HG02870 (cell line): Measurements from ENCODE around the gene ERP44.
"Not testable (repeated sequence)": the region's sequence is repeated elsewhere in the genome, so short reads cannot be mapped to it uniquely, and the experiment has no call there.

Source experiments
- ATAC-seq: cut with Tn5 transposase; IDR thresholded peaks from one replicate; pipeline ENCODE4 v1.9.1; 2021; ENCODE audit warnings: mild to moderate bottlenecking, moderate library complexity; ENCODE audit not compliant: unreplicated experiment

The ERP44 gene

DNA sequence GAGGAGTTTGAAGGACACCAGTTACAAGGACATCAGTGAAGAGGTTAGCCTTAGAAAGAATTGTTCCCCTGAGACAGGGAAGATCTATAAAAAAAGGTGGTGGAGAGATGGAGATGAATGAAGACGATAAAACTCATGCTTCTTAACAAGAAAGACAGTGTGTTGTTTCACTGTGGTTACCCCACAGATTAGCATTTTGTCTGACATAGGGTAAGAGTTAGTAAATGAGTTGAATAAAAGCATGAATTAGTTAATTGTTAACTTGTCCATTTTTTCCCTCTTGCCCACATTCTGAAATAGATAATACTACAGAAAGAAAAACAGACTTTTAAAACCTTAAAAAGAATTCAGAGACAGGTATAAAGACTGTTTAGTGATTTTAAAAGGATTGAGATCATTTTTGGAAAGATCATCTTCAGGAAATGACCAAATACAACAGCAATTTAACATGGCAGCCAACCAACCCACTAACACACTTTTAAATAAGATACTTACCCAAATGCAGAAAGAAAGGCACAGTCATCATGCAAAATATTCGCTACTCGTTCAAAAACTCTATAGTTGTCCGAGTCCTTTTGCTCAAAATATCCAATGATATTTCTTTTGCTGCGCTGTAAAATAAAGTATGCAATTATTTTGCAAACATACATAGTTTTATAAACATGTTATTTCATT lies 78.5 kb downstream of the ERP44 start:
- no peak for ATAC-seq

DNA sequence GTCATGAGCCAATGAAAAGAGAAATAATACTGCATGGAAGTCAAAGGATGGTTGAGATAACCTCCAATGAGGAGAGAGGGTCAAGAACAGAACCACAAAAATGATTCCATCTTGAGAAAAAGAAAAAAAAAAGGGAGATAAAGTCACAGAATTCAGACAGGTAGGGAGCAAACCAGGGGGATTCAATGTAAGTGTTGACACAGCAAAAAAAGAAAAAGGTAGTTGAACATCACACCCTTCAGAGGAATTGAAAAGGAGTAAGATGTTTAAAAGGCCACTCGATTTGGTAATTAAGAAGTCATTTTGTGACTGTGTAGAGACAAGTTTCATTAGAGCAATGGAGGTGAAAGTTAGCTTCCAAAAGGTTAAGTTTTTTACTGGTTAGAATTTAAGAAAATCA lies 79.3 kb downstream of the ERP44 start:
- ATAC-seq: no peak

DNA sequence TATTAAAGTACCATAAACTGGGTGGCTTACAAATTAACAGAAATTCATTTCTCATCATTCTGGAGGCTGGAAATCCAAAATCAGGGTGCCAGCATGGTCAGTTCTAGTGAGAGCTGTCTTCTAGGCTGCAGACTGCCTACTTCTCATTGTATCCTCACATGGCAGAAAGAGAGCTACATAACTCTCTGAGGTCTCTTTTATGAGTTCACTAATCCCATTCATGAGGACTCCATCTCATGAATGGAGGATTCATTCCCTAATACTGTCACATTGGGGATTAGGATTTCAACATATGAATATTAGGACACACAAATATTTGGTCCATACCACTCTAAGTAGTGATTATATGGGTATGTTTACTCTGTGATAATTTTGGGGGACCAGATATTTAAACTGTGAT lies 84.0 kb downstream of the ERP44 start:
- no peak for ATAC-seq

DNA sequence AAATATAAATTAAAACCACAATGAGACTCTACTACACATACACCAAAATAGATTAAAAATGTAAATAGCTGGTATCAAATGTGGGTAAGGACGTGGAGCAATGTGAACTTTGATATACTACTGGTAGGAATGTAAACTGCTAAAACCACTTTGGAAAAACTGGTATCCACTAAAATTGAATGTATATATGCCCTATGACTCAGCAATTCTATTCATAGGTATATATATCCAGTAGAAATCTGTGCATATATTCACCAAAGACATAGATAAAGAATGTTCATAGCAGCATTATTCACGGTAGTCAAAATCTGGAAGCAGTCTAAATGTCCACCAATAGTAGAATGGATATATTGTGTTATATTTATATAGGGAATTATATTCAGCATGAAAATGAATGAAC lies 85.2 kb downstream of the ERP44 start:
- ATAC-seq: no peak

DNA sequence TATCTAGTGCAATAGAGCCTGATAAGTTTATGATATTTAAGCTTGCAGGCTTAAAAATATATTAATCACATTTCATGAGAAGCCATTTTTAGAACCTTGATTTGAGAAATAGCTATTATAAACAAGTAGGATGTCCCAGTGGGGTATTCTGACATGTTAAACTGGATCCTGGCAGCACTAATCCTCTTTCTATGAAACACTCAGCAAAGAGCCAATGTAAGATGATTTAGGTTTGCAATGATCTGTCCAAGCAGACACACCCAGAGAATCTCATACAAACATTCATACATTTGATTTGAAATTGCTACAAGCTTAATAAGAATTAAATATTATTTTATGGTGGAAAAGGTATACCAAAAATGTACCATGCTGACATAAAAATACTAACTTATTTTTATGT lies 86.5 kb downstream of the ERP44 start:
- no peak for ATAC-seq

DNA sequence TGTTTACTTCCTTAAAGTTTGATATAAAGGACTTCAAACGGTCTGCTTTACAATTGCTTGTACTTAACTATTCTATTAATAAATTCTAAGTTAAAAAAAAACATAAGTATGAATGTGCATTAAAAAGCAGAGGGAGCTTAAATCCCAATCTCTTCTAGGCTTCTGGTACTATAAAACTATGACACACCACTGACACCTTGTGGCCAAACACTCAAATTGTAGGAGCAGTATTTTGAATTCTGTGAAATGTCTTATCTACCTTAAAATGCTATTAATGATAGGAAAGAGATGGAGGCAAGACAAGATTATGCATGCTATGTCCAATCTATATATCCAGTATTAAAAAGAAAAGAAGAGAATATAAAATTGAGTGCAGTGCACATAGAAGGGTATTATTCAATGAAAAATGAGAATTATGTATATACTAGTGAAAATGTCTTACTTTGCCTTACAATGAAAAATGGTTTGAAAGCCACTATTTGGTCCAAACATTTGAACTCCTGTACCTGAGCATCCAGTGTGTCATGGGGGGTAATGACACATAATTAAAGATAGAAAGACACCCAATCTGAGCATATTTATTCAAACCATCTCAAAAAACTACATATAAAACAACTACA lies 87.6 kb downstream of the ERP44 start:
- no peak for ATAC-seq

DNA sequence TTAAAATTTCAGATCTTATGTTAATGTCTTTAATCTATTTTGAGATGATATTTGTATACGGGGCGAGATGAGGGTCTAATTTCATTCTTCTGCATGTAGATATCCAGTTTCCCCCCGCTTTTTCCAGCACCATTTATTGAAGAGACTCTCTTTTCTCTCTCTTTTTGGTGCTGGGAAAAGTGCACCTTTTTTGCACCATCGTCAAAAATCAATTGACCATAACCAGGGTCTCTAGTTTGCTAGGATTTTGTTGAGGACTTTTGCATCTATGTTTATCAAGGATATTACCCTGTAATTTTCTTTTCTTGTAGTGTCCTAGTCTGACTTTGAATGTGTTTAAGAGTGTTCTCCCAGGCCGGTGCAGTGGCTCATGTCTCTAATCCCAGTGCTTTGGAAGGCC lies 99.0 kb downstream of the ERP44 start:
- ATAC-seq: no peak

DNA sequence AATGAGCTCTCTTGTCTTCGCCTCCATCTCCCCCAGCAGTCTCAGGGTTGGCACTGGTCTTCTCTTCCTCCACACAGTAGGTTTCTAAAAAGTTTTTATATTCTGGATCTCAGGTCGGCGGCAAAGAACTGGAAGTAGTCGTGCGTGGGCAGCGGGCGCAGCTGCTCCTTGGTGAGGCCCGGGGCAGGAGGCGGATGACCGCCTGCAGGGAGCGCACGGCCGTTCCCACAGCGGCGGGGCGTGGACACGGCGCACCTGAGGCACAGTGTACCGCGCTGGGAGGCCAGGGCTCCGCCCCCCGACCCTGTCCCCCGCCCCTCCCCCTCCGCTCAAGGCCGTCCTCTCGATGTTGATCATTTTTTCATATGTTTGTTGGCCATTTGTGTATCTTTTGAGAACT lies 99.9 kb downstream of the ERP44 start:
- no peak for ATAC-seq

DNA sequence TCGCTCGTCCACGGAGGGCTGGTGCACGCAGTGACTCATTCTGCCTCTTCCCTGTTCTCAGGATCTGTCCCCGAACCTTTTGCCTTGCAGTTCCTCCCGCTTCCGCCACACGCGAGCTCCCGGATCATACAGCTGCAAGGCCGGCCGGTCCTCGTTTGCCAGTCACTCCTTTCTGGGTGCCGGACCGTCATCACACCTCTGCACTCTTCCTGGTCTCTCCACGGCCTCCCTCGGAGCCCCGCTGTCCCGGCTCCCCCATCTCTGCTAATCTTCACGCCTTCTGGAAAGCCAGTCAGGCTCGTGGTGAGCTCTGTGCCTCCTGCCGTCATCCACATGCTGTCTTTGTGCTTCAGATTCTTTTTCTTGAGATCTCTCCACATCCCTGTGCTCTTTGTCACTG lies 100.5 kb downstream of the ERP44 start:
- no peak for ATAC-seq

DNA sequence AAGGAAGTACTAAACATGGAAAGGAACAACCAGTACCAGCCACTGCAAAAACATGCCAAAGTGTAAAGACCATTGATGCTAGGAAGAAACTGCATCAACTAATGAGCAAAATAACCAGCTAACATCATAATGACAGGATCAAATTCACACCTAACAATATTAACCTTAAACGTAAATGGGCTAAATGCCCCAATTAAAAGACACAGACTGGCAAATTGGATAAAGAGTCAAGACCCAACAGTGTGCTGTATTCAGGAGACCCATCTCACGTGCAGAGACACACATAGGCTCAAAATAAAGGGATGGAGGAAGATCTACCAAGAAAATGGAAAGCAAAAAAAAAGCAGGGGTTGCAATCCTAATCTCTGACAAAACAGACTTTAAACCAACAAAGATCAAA lies 108.3 kb downstream of the ERP44 start:
- not testable (repeated sequence) for ATAC-seq

DNA sequence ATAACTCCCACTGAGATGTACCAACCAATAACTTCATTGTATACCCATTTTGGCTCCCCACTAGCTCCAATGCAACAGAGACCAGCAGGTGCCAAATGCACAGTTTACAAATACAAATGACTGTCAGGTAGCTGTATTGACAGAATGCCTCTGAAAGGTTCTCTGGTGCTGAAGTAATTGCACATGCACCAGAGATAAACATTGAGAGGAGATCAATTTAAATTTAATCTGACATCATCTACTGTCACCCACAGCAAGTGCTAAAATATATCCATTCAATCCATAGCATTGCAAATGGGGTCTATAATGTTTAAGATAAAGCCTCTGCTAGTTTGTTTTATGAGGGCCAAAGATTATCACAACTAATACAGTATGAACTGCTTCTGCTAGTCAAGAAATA lies 112.2 kb downstream of the ERP44 start:
- no peak for ATAC-seq

DNA sequence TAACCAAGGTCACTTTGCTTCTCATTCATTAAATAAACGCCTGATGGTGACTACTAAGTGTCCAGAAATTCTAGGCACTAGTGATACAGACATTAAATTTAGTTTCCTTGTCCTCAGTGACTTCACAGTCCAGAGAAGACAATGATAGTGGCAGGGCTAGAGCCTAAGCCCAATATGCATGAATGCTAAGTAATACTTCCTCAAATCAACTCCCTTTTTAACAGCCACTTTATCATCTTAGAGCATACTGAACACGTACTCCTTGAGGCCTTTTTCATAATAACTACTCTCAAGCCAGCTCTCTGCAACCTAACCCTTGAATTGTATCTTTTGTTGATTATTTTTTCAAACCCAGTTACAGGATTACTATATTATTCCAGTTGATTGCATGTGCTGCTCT lies 118.2 kb downstream of the ERP44 start:
- ATAC-seq: no peak

DNA sequence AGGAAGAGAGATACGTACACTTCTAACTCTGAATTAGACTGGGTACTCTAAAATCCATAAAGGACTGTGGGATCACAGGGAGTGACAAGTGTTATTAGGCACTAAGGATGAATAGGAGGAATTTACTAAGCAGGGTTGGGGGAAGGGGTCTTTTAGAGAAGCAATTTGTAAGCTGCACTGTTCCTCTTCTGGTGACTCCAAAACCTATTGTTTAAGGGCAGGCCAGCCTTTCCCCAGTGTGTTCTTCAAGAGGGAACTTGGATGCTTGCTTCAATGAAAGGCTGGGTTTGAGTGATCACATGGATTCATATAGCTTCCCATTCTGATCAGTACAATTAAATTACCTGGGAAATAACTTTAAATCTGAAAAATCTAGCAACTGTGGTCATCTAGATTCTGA lies 120.6 kb downstream of the ERP44 start:
- no peak for ATAC-seq

DNA sequence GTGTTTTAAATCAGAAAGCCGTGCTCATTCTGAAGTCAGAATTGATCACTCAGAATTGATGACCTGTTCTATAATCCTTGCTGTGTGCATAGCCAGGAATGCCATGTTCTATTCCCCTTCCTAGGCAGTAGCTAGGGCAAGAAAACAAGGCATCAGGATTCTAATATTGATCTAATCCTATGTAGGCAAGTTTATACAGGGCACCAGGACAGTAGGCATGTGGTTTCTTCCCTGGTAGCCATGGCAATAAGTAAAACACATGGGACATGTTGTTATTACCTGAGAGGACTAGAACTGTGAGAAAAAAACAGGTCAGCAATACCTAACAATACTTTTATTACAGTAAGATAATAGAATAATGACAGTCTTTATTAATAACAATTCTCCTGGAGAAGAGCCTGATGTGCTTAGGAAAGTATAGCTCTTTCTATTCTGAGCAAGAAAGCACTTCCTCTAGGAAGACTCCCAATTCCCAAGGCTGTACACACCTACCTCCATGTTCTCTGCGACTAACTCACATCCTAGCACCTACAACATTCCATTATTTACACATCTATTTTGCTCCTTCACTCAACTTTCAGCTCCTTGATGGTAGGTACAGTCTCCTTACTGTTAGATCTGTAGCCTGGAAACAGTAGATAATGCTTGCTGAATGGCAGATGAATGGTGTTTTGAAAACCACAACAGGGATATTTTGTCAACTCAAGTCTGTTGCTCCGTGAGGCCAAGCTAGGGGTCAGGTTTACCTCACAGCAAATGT lies 121.6 kb downstream of the ERP44 start:
- ATAC-seq: no peak

DNA sequence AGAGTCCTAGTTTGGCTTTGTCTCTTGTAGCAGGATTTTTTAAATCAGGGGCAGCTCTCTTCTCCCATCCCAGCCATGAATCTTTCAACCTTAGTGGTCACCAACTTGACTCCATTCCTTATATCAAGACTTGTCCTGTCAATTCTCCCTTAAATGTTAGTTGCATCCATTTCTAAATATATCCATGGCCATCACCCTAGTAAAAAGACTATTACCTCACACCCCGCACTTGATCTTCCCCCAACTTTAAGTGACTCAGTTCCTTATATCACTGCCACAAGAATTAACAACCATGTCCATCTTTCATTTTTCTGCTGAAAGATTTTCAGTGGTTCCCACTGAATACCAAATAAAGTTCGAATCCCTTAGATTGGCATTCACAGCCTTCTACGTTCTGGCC lies 125.3 kb downstream of the ERP44 start:
- no peak for ATAC-seq

DNA sequence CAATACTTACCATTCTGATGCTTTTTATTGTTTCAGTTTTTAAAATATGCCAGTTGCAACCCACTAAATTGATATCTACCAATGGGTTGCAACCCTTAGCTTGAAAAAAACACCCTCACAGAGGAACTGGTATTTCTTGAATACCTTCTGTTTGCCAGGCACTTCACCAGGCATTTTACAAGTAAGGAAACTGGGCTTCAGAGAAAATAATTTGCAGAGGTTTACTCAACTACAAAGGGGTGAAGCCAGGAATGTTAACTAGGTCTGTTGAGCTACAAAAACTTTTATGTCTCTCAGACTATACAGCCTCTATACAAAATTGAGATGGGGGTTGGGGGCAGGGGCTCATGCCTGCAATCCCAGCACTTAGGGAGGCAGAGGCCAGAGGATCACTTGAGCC lies 127.4 kb downstream of the ERP44 start:
- ATAC-seq: no peak

DNA sequence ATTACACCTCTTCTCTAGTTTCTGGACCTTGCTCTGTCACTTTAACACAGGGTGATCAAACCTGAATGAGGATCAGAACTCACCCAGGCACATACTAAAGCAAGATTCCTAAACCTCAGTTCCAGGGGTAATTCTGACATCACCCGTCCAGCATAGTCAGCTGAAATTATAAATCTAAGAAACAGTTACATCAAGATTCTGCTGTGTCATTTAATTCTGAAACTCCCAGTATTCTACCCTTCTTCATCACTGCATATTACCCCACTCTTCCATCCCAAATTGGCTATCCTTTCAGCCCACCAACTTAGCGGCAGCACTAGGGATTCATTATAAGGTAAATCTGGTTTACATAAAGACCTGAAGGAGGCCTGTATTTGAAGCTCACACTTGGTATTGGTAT lies 128.3 kb downstream of the ERP44 start:
- no peak for ATAC-seq

DNA sequence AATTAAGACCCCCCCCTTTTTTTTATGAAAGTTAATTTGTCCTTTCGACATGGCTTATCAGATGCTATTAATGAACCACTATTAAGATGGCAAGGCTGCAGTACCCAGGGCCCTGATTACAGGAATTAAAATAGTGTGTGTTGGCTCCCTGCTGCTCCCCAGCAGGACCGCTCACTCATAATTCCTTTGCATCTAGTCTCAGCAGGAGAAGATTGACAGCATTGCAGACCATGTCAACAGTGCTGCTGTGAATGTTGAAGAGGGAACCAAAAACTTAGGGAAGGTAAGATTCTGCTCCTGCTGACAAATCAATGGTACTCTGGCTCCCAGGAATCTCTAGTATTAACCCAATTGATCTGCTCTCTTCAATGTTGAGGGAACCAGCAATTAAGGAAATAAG lies 131.3 kb downstream of the ERP44 start:
- ATAC-seq: no peak

DNA sequence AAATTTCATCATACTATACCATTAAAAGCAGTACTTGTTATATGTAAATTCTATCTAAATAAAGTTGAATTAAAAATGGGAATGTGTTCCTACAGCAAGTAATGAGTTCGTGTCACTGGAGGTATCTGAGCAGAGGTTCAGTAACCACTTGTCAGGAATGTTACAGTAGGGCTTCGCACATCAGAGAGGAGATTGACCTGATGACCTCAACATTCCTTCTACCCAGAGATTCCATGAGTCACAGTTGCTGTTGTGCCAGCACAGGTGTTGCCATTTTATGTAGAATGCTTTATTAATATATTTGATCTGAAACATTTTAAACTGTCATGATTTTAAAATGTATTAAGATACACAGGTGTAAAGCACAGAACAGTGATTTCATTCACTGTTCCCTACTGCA lies 132.1 kb downstream of the ERP44 start:
- ATAC-seq: no peak

DNA sequence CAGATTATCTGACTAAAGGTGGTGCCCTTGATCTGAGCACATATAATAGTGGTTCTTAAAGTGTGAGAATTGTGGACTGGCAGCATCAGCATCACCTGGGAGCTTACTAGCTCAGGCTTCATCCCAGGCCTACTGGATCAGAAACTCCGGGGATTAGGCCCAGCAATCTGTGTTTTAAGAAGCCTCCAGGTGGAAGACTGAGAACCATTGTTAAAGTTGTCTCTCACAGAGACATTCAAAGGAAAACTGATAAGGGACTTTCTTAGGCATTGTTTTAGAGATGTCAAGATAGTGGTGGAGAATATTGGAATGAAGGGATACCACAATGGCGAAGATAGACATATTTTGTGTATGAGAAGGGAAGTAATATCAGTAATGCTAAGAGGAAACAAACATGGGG lies 132.8 kb downstream of the ERP44 start:
- no peak for ATAC-seq

DNA sequence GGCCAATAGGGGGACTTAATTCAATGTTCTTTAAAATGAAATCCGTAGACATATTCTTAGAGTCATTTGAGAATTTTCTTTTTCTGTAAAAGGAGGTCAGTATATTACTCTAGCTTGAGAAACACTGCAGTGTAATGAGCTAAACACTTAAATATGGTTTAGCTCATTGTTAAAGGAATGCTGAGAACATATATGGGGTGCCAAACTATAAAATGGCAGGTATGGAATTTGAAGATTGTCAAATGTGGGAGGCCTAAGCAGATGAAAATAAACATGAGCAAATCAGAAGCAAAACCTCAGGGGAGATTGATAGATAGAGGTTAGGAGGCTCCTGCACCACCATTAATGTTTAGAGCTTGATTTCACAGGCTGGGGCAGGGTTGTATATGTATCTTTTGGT lies 134.5 kb downstream of the ERP44 start:
- ATAC-seq: no peak

DNA sequence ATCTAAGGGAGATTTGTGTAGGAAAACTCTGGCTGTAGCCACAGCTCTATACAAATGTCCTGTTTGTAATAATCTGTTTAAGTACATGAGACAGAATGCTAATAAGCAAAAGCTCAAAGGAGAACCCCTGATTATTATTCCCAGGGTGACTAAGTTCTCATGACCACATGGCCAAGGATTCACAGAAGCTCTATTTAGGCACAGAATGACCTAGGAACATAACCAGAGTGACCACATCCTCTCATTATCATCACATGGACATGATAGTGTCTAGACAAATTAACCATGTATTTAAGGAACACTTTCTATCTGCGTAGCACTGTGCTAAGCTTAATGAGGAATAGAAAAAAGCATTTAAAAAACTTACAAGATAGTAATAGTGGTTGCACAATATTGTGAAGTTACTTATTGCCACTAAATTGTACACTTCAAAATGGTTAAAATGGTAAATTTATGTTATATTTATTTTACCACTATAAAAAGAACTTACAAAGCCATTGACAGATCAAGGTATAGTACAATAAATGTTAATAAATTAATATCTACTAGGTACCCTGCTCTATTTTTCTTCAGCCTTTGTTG lies 136.0 kb downstream of the ERP44 start:
- ATAC-seq: no peak
